ENCODE results near the gene VWC2. TPM values are rescaled to one million over a fixed set of nuclear protein-coding genes. Genes with fewer than 3 reads are reported as not detected.

VWC2 gene
- total RNA-seq, 1 donor from 2014 or later: 7.9 TPM

DNA sequence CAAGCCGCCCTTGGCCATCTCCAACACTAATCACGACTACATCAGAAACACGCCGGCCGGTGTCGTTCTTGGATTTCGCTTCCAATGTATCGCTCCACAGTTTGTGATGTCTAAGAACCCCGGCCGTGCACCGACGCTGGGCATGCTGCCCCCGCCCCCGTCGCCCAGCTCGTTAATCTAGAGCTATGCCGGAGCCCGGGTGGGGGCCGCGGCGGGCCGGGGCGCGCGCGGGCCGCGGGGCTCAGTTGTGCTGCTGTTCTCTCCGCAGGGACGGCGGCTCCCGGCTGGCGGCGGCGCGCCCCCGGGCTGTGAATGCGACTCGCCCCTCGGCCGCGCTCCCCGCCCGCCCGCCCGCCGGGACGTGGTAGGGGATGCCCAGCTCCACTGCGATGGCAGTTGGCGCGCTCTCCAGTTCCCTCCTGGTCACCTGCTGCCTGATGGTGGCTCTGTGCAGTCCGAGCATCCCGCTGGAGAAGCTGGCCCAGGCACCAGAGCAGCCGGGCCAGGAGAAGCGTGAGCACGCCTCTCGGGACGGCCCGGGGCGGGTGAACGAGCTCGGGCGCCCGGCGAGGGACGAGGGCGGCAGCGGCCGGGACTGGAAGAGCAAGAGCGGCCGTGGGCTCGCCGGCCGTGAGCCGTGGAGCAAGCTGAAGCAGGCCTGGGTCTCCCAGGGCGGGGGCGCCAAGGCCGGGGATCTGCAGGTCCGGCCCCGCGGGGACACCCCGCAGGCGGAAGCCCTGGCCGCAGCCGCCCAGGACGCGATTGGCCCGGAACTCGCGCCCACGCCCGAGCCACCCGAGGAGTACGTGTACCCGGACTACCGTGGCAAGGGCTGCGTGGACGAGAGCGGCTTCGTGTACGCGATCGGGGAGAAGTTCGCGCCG, 1.9 kb downstream of the VWC2 start:
- TF ChIP-seq, protein P1, sequence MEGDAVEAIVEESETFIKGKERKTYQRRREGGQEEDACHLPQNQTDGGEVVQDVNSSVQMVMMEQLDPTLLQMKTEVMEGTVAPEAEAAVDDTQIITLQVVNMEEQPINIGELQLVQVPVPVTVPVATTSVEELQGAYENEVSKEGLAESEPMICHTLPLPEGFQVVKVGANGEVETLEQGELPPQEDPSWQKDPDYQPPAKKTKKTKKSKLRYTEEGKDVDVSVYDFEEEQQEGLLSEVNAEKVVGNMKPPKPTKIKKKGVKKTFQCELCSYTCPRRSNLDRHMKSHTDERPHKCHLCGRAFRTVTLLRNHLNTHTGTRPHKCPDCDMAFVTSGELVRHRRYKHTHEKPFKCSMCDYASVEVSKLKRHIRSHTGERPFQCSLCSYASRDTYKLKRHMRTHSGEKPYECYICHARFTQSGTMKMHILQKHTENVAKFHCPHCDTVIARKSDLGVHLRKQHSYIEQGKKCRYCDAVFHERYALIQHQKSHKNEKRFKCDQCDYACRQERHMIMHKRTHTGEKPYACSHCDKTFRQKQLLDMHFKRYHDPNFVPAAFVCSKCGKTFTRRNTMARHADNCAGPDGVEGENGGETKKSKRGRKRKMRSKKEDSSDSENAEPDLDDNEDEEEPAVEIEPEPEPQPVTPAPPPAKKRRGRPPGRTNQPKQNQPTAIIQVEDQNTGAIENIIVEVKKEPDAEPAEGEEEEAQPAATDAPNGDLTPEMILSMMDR (IDR thresholded peaks at IDR 0.05; ENCODE audit: borderline replicate concordance): no peak
- H3K4me3 ChIP-seq: peak overlapping the region; percentile 76
- intact Hi-C loops (cut with micrococcal nuclease): no loop called here
- no peak for DNase-seq
- no peaks in the 10 kb centered on the region for H3K36me3 ChIP-seq
- peaks cover 74% of the 10 kb centered on the region for H3K4me1 ChIP-seq
- H3K27me3 ChIP-seq (ENCODE audit: low read depth): peaks cover 56% of the 10 kb centered on the region
- H3K27ac ChIP-seq (replicated peaks): peak overlapping the region; percentile 93
- no peaks in the 10 kb centered on the region for H3K9me3 ChIP-seq (replicated peaks)

DNA sequence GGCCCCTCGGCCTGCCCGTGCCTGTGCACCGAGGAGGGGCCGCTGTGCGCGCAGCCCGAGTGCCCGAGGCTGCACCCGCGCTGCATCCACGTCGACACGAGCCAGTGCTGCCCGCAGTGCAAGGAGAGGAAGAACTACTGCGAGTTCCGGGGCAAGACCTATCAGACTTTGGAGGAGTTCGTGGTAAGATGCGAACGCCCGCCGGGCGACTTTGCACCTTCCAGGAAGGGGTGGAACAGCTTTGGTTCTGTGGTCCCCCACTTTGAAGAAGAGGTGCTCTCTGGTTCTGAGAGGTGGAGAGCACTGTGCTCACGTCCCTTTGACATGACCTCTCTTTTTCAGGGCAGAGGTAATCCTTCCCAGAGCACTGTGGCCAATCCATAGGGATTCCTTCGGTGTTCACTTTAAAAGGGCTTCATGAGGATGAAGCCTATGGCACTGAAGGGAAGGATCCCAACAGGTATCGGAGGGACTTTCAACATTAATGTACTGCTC, 2.6 kb downstream of the VWC2 start:
- DNase-seq: no peak
- Histone ChIP-seq H3K4me1 (peaks cover 79% of the 10 kb centered on the region), H3K27me3 (ENCODE audit: low read depth) (peaks cover 56% of the 10 kb centered on the region), H3K9me3 (replicated peaks) (no peaks in the 10 kb centered on the region), H3K36me3 (no peaks in the 10 kb centered on the region), H3K27ac (replicated peaks) (peak overlapping the region; percentile 93), H3K4me3 (peak overlapping the region; percentile 76)
- intact Hi-C loops (cut with micrococcal nuclease): no loop called here
- TF ChIP-seq, protein P1 (IDR thresholded peaks at IDR 0.05; ENCODE audit: borderline replicate concordance): no peak

DNA sequence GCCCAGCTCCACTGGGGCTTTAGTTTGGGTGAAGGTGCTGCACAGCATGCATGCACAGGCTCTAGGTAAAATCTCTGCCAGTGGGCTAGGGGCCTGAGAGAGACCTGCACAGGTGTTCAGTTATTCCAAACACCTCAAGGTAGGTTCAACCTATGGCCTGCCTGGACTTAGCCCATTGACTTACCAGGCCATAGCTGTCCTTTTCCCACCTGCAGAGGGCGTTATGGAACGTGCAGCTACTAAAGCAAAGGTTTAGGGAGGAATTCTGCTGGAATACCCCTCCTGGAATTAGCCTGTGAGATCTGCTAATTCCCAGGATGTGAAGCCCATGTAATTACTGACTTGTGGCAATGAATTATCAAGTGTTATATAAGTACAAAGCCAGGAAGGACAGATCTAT, 3.6 kb downstream of the VWC2 start:
- Histone ChIP-seq H3K27ac (replicated peaks) (peak overlapping the region; percentile 93), H3K27me3 (ENCODE audit: low read depth) (peaks cover 52% of the 10 kb centered on the region), H3K4me3 (peak overlapping the region; percentile 76), H3K4me1 (peaks cover 89% of the 10 kb centered on the region), H3K9me3 (replicated peaks) (no peaks in the 10 kb centered on the region), H3K36me3 (no peaks in the 10 kb centered on the region)
- TF ChIP-seq, protein P1 (IDR thresholded peaks at IDR 0.05; ENCODE audit: borderline replicate concordance): peak; percentile 53
- no peak for DNase-seq
- intact Hi-C loops (cut with micrococcal nuclease): no loop called here

DNA sequence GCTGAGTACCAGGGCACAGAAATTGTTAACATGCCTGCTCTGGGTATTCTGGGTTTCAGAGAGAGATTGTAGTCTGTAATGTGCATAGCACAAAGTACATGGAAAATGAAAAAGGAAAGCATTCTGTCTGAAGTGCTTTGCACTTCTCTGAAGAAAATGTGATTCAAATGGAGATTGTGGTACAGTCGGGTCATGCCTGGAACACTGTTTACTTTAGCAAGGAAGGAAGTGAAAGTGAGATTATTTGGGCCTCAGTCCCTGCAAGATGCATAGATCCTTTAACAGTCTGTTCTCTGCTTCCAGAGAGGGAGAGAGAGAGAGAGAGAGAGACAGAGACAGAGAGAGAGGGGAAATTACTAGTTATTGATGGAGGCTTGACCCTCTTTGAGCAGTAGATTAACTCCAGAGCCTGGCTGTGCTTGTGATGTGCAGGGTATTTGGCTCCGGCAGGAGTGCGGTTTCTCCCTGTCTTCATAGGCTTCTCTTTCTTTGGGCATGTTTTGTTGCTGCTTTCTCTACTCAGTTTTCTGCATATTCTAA, 5.4 kb downstream of the VWC2 start:
- H3K27me3 ChIP-seq (ENCODE audit: low read depth): peaks cover 34% of the 10 kb centered on the region
- intact Hi-C loops (cut with micrococcal nuclease): no loop called here
- no peaks in the 10 kb centered on the region for H3K9me3 ChIP-seq (replicated peaks)
- TF ChIP-seq, protein P1 (IDR thresholded peaks at IDR 0.05; ENCODE audit: borderline replicate concordance): no peak
- H3K36me3 ChIP-seq: no peaks in the 10 kb centered on the region
- peak overlapping the region; percentile 57 for H3K27ac ChIP-seq (replicated peaks)
- DNase-seq: no peak
- H3K4me1 ChIP-seq: peaks cover 89% of the 10 kb centered on the region
- H3K4me3 ChIP-seq: peak overlapping the region; percentile 32

DNA sequence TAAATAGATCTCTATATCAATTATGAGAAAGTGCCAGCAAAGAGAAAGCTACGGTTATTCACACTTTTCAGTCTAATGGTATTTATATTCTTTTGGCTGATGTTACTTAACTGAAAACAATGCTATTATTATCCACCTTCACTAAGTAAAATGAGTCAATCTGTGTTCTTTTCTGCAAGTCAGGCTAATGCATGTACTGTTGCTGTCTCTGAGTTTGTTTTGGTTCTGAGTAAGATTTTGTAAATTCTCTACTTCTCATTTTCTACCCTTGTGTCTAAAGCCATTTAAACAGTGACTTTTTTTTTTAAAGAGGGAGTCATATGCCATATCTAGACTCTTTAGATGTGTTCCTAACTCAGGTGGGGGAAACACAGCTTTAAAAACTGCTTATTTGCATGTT, 7.5 kb downstream of the VWC2 start:
- TF ChIP-seq, protein P1 (IDR thresholded peaks at IDR 0.05; ENCODE audit: borderline replicate concordance): no peak
- intact Hi-C loops (cut with micrococcal nuclease): no loop called here
- peaks cover 12% of the 10 kb centered on the region for H3K27me3 ChIP-seq (ENCODE audit: low read depth)
- no peak for DNase-seq
- H3K4me1 ChIP-seq: peaks cover 83% of the 10 kb centered on the region
- H3K9me3 ChIP-seq (replicated peaks): no peaks in the 10 kb centered on the region
- H3K27ac ChIP-seq (replicated peaks): no peak overlapping the region
- H3K36me3 ChIP-seq: no peaks in the 10 kb centered on the region
- no peak overlapping the region for H3K4me3 ChIP-seq
